ENCODE results near the gene LRMDA. TPM values are rescaled to one million over a fixed set of nuclear protein-coding genes. Genes with fewer than 3 reads are reported as not detected.
A peak's percentile ranks its signal among the peaks of the same experiment; 100 is the strongest.

The LRMDA gene
- total RNA-seq, 1 experiment from 2014 or later, result 8.0 TPM

DNA sequence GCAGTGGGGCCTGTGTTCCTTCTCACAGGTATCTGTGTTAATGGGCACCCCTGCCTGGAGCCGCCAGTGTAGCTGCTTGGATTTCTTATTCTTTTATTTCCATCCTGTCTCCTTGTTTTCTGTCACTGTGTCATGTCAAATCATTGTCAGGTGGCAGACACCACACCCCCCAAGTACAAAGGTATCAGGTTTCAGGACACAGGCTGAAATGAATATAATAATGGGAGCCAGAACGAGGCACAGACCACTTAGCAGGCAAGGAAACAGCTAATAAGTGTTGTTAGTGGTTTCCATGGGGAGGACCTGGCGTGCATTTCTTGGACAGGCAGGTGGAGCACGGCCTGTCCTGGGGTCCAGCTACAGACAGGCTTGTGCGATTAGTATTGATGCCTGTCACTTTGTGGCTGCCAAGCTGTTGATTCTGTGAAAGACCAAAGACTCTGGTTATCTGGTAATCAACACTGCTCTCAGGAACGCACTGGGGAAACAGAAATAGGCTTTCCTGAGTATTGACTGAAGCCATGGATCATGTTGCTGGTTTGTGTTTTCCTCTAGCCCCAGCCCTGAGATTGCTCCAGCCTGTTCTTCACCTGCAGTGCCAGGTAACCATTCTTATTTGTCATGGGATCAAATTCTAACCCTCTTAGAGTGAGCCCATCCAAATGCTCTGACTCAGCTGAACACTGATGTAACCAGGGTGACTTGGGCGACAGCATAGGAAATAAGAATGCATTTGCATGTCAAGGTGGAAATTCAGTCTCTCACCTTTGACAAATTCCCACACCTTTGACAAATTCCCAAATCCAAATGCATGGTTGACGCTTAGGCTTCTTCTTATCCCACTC lies 1002.0 kb downstream of the LRMDA start:
- DNase-seq (ENCODE audit: low read depth), result peak; percentile 47

DNA sequence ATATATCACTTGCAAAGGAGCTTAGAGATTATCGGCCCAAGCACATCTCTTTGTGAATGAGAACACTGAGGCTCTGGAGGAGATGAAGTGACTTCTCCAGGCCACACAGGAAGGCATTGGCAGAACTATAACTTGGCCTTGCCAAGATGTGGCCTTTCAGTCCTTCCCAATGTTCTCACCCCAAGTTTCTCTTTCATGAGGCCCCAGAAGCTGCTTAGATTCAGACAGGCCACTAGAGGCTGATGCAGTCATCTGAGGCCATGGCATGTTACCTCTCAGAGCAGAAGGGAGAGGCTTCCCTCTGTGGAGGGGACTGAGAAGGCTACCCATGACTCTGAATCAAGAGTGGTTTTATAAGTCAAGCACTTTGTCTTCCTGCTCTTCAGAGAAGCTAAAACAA lies 1003.7 kb downstream of the LRMDA start:
- DNase-seq (ENCODE audit: low read depth), result no peak

GRCh38 chr10:76436401-76436811 lies 1005.0 kb downstream of the LRMDA start:
- DNase-seq (ENCODE audit: low read depth), result no peak

- no peak for DNase-seq (ENCODE audit: low read depth)
These were observed 1005.6 kb downstream of the LRMDA start for GRCh38 chr10:76436981-76437380.

DNA sequence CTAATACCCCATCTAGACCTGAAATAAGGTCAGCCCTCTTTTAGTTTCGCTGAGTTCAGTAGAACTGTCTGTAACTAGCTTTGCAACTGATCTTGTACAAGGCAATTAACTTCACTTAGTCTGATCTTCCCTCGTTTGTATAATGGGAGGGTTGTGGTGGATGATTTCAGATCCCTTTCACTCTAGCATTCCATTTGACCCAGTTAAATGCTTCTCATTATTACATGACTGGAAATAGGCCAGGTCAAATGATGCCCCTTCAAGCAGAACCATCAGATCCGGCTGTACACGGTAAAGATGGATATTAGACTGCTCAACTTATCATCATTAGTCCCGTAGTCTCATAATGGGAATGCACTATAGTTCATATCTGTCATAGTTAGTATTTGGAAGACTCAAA lies 1009.0 kb downstream of the LRMDA start:
- DNase-seq (ENCODE audit: low read depth), result no peak

DNA sequence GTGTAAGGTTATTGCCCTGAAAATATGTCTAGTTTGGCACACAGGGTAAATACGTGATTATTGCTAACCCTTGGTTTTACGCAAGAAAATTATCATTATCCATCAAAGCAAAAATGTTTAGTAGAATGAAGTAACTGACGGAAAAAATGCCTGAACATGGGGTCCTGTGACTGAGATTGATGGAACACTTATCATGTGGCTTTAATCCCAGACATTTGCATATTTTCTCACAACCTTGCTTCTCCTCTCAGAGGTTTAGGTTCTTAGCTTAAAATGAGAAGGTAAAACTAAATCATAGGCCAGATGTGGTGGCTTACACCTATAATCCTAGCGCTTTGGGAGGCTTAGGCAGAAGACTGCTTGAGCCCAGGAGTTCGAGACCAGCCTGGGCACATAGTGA lies 1010.7 kb downstream of the LRMDA start:
- DNase-seq (ENCODE audit: low read depth), result no peak

GRCh38 chr10:76444034-76444800 lies 1012.8 kb downstream of the LRMDA start:
- peak; percentile 8 for DNase-seq (ENCODE audit: low read depth)

DNA sequence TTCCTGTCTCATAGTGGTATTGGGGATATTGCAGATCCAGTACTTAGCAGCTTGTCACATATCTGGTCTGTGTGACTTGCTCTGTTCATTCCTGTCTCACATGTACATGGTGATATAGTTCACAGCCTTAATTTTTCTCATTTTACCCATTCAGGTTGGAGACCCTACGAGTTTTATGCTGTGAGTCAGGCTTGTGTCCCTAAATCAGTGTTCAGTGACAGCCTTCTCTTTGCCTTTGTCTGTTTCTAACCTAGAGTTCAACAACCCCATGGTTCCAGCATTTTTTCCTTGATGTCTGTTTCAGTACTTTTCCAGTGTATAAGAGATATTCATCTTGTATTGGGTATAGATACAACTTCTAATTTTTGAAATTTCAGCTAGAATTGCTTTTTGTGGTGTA lies 1016.2 kb downstream of the LRMDA start:
- no peak for DNase-seq (ENCODE audit: low read depth)

- DNase-seq (ENCODE audit: low read depth), result peak; percentile 27
These were observed 1020.5 kb downstream of the LRMDA start for GRCh38 chr10:76451911-76452310.

- no peak for DNase-seq (ENCODE audit: low read depth)
These were observed 1021.9 kb downstream of the LRMDA start for GRCh38 chr10:76453332-76453731.

- DNase-seq (ENCODE audit: low read depth), result peak; percentile 6
These were observed 1022.6 kb downstream of the LRMDA start for GRCh38 chr10:76453997-76454396.

DNA sequence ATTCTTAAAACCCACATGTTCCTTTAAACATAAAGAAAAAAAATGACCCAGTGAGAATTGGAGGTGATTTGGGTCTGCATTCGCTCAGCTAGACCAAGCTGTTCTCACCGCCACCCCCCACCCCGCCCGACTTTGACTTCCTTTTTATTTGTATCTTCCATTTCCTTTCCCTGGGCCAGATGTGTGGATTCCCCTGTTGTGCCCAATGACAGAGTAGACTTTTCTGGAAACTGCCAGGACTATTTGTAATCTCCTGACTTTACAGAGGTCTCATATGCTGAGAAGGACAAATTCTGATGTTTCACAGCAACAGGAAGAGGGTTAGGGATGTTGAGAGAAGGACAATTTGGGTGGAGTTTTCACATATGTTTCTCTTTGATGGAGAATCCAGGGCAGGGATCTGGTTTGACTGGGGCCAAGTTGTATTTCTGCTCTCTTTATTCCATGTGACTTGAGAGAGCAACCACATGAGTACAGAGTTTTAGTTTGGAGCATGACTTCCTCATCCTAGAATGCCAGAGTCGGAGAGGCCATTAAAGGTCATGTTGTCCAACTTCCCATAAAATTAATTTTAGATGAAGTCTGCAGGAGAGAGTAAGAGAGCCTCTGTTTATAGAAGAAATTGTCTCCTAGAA lies 1023.2 kb downstream of the LRMDA start:
- no peak for DNase-seq (ENCODE audit: low read depth)

GRCh38 chr10:76456197-76456596 lies 1024.8 kb downstream of the LRMDA start:
- peak; percentile 19 for DNase-seq (ENCODE audit: low read depth)

DNA sequence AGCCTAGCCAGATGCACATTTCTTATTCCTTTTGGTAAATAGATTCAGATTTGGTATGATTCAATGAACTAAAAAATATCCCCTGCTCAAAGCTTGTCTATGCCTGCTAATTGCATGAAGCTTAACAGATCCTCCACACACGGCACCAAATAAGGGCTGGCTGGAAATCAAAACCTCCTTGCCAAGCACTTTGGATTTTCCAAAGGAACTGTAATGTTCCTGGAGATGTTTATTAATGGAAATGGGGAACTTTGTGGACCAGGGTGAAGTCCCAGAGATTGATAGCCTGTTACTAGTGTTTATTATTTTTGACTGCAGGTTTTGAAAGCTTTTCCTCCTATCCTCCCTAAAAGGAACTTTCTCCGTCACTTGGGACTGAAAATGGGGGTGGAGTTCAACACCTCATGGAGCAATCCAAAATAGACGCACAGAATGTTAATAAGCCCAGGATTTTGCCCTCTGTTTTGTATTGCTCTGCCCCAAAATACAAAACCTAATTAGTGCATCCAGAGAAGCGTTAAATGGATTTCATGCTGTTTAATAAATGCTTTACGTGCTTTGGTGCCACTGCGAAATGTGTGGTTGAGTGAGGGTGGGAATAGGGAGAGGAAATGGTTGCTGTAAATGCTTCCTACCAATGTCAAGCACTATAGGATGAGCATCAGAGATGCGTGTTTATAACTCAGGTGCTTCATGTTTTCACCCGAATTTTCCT lies 1027.7 kb downstream of the LRMDA start:
- DNase-seq (ENCODE audit: low read depth), result no peak

DNA sequence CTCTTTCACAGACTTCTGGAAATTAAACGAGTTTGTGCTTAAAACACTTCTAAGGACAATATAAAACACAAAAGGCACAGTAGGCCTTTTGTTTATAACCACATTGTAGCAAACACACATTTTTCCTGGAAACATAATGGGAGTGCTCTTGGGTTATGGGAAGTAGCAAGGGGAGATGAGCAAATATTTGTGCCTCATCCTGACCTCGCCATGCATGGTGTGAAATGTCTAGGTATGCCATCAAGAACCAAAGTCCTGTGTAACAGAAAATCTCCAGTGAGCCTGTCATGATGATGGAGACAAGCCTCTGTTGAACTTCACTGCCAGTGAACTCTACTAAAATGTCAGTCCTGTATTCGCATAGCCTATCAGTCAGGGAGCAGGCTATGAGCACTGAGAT lies 1029.6 kb downstream of the LRMDA start:
- no peak for DNase-seq (ENCODE audit: low read depth)

- DNase-seq (ENCODE audit: low read depth), result no peak
These were observed 1031.7 kb downstream of the LRMDA start for GRCh38 chr10:76463111-76463510.

DNA sequence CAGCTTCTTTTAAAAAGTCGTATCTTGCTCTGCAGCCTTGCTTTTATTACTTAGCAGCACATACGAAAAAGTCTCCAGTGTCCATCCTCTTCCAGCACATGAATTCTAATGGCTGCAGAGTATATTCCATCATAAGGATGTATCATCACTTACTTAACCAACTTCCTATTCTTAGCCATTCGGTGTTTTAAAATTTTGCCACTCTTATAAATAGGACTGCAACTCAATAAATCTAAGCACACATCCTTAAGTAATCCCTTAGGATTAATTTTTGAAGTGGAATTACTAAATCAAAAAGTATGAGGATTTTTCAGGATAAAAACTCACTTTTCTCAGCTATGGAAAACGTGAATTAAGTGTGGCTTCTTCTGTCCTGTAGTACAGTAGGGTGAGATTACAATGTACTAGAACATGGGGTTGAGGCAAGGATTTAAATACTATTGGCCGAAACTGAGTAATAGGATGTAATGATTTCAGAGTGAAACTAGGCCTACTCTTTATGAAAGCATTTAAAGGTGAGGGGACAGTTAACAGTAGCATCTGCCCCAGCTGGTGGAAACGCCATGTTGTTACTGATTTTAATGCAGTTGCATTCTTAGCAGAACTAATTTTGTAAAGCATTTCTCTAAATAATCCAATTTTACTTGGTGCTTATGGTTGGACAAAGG lies 1035.5 kb downstream of the LRMDA start:
- DNase-seq (ENCODE audit: low read depth), result no peak

- DNase-seq (ENCODE audit: low read depth), result no peak
These were observed 1038.3 kb downstream of the LRMDA start for GRCh38 chr10:76469675-76470074.

DNA sequence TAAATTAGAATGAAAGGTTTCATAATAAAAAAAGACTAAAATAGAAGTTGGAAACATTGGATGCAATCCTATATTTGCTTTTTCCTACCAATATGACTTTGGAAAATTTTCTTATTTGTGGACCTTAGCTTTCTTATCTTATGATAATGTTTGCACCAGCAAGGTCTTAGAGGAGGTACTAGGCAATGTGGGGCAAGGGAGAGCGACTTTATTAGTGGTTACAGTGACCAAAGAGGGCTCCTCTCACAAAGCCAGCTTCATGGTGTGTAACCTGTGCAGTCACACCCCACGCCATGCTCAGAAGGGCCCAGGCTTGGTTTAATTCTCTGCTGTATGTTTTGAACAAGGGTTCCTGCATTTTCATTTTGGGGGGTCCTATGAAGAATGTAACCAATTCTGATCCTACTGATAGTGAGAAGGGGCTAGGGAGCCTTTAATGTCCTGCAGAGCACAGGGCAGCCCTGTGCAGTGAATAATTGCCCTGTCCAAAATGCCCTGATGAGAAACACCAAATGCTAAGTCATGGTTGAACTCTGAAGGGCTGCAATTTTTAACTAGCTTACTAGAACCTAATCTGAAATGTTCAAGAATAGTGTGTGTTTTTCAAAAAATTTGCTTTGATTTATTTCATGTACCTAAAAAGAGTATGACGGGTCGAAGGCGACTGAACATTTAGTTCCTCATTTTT lies 1047.8 kb downstream of the LRMDA start:
- DNase-seq (ENCODE audit: low read depth), result no peak

- DNase-seq (ENCODE audit: low read depth), result no peak
These were observed 1049.8 kb downstream of the LRMDA start for GRCh38 chr10:76481178-76481577.

DNA sequence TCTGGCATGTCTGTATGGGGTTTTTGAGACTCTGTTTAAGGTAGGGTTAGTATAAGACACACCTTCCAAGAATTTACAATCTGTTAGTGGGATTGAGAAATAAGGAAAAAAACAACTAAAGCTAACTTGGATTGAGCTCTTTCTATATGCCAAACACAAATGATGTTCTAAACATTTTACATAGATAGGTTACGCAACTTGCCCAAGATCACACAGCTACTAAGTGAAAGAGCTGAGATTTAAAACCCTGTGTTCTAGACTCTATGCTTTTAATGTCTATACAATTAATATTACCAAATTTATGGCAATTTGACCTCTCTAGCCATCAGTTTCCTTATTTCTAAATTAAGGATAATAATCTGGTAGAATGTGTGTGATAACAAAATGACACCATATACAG lies 1056.2 kb downstream of the LRMDA start:
- DNase-seq (ENCODE audit: low read depth), result no peak

Data from M059J (cell line).